ENCODE data around the gene HELB.

Gene HELB

GRCh38 chr12:66341126-66341525 lies 38.8 kb downstream of the HELB start:
- TF ChIP-seq SNAI2 (CRISPR knock-in tag; IDR thresholded peaks at IDR 0.05) (no peak), TCF4 (CRISPR knock-in tag; IDR thresholded peaks at IDR 0.05; ENCODE audit: borderline replicate concordance) (no peak), ISL1 (CRISPR knock-in tag; IDR thresholded peaks at IDR 0.05) (no peak), ZFP3 (CRISPR knock-in tag; IDR thresholded peaks at IDR 0.05) (no peak), CSDC2 (CRISPR knock-in tag; IDR thresholded peaks at IDR 0.05) (no peak), PPARA (CRISPR knock-in tag; IDR thresholded peaks at IDR 0.05; ENCODE audit: borderline replicate concordance) (no peak), ZNF70 (CRISPR knock-in tag; IDR thresholded peaks at IDR 0.05) (no peak), POU6F1 (CRISPR knock-in tag; IDR thresholded peaks at IDR 0.05; ENCODE audit: borderline replicate concordance, low read depth) (no peak), ZFP30 (CRISPR knock-in tag; IDR thresholded peaks at IDR 0.05) (no peak), ZNF8 (CRISPR knock-in tag; IDR thresholded peaks at IDR 0.05) (no peak), ZNF565 (CRISPR knock-in tag; conservative IDR thresholded peaks at IDR 0.05; ENCODE audit: low read depth) (no peak), BACH2 (CRISPR knock-in tag; IDR thresholded peaks at IDR 0.05; ENCODE audit: borderline replicate concordance) (no peak), GLIS3 (CRISPR knock-in tag; IDR thresholded peaks at IDR 0.05) (no peak), TOX (CRISPR knock-in tag; IDR thresholded peaks at IDR 0.05; ENCODE audit: borderline replicate concordance) (no peak), ARNTL (CRISPR knock-in tag; IDR thresholded peaks at IDR 0.05; ENCODE audit: borderline replicate concordance, low read depth) (no peak), PATZ1 (CRISPR knock-in tag; IDR thresholded peaks at IDR 0.05; ENCODE audit: borderline replicate concordance) (no peak)
- TF ChIP-seq, protein P1, sequence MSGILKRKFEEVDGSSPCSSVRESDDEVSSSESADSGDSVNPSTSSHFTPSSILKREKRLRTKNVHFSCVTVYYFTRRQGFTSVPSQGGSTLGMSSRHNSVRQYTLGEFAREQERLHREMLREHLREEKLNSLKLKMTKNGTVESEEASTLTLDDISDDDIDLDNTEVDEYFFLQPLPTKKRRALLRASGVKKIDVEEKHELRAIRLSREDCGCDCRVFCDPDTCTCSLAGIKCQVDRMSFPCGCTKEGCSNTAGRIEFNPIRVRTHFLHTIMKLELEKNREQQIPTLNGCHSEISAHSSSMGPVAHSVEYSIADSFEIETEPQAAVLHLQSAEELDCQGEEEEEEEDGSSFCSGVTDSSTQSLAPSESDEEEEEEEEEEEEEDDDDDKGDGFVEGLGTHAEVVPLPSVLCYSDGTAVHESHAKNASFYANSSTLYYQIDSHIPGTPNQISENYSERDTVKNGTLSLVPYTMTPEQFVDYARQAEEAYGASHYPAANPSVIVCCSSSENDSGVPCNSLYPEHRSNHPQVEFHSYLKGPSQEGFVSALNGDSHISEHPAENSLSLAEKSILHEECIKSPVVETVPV (CRISPR knock-in tag; IDR thresholded peaks at IDR 0.05), result no peak
- TF ChIP-seq, protein P2, sequence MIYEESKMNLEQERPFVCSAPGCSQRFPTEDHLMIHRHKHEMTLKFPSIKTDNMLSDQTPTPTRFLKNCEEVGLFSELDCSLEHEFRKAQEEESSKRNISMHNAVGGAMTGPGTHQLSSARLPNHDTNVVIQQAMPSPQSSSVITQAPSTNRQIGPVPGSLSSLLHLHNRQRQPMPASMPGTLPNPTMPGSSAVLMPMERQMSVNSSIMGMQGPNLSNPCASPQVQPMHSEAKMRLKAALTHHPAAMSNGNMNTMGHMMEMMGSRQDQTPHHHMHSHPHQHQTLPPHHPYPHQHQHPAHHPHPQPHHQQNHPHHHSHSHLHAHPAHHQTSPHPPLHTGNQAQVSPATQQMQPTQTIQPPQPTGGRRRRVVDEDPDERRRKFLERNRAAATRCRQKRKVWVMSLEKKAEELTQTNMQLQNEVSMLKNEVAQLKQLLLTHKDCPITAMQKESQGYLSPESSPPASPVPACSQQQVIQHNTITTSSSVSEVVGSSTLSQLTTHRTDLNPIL (CRISPR knock-in tag; IDR thresholded peaks at IDR 0.05; ENCODE audit: low read depth), result no peak
- TF ChIP-seq, protein P3, sequence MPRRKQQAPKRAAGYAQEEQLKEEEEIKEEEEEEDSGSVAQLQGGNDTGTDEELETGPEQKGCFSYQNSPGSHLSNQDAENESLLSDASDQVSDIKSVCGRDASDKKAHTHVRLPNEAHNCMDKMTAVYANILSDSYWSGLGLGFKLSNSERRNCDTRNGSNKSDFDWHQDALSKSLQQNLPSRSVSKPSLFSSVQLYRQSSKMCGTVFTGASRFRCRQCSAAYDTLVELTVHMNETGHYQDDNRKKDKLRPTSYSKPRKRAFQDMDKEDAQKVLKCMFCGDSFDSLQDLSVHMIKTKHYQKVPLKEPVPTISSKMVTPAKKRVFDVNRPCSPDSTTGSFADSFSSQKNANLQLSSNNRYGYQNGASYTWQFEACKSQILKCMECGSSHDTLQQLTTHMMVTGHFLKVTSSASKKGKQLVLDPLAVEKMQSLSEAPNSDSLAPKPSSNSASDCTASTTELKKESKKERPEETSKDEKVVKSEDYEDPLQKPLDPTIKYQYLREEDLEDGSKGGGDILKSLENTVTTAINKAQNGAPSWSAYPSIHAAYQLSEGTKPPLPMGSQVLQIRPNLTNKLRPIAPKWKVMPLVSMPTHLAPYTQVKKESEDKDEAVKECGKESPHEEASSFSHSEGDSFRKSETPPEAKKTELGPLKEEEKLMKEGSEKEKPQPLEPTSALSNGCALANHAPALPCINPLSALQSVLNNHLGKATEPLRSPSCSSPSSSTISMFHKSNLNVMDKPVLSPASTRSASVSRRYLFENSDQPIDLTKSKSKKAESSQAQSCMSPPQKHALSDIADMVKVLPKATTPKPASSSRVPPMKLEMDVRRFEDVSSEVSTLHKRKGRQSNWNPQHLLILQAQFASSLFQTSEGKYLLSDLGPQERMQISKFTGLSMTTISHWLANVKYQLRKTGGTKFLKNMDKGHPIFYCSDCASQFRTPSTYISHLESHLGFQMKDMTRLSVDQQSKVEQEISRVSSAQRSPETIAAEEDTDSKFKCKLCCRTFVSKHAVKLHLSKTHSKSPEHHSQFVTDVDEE (CRISPR knock-in tag; IDR thresholded peaks at IDR 0.05), result no peak
- no peak for ATAC-seq

DNA sequence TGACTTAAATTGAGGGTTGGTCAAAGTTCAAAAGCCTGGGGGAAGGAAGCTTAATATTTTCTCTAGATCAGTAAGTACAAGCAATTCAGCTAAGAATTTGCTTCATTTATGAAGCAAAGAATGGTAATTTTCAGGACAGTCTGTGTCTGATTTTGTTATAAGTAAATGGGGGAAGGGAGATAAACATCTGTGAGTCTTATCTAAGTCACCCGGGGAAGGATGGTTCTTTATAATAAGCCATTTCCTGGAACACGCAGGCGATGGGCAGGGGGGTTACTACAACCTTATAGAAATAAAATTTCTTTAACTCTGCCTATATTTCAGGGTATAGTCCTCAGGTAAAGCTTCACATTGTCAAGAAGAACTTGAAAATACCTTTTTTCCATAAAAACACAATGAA lies 42.9 kb downstream of the HELB start:
- no peak for ATAC-seq
- TF ChIP-seq, protein P3 (CRISPR knock-in tag; IDR thresholded peaks at IDR 0.05), result no peak
- TF ChIP-seq PPARA (CRISPR knock-in tag; IDR thresholded peaks at IDR 0.05; ENCODE audit: borderline replicate concordance) (no peak), SNAI2 (CRISPR knock-in tag; IDR thresholded peaks at IDR 0.05) (no peak), BACH2 (CRISPR knock-in tag; IDR thresholded peaks at IDR 0.05; ENCODE audit: borderline replicate concordance) (no peak), TOX (CRISPR knock-in tag; IDR thresholded peaks at IDR 0.05; ENCODE audit: borderline replicate concordance) (no peak)

All from SK-N-SH treated with all-trans-retinoic acid at 6 μM for 48 hours (cell line).